Measurements from ENCODE around the gene DCAKD.

GRCh38 chr17:45013021-45013997 is 38.1 kb downstream of the DCAKD start:
- TF ChIP-seq CTCF (IDR thresholded peaks at IDR 0.05) (no peak), EP300 (IDR thresholded peaks at IDR 0.05) (no peak)
